C4-2B (cell line): ENCODE results near the gene PAN3.

ENCODE experiments used
- CTCF ChIP-seq: fragments of 450-650 bp; conservative IDR thresholded peaks from 2 replicates; pipeline ENCODE4 v1.5.1; 2017; ENCODE audit warnings: mild to moderate bottlenecking
- ZFX ChIP-seq: fragments of 450-650 bp; IDR thresholded peaks from 2 replicates; pipeline ENCODE4 v1.6.1; 2017

GRCh38 chr13:28338742-28339141 lies 200.4 kb downstream of the PAN3 start:
- TF ChIP-seq CTCF (no peak), ZFX (no peak)
